Brain microvascular endothelial cell (primary cell): Measurements from ENCODE around the gene PKN1.

ENCODE experiments used
- DNase-seq: peaks from one replicate; pipeline ENCODE4 v3.0.0-alpha.2; 2020
- H3K27ac ChIP-seq: fragments of 250-450 bp; sonication (Bioruptor Pico); 2 replicates; pipeline ENCODE4 v1.5.1; 2020; ENCODE audit warnings: mild to moderate bottlenecking, moderate library complexity
- H3K27me3 ChIP-seq: fragments of 250-450 bp; sonication (Bioruptor Pico); replicated peaks from 2 replicates; pipeline ENCODE4 v1.5.1; 2020; ENCODE audit warnings: mild to moderate bottlenecking
- H3K36me3 ChIP-seq: fragments of 250-450 bp; sonication (Bioruptor Pico); replicated peaks from 2 replicates; pipeline ENCODE4 v1.5.1; 2020; ENCODE audit warnings: mild to moderate bottlenecking
- H3K4me3 ChIP-seq: 2 replicates; pipeline ENCODE4 v1.5.1; 2011; ENCODE audit warnings: low read depth, mild to moderate bottlenecking, control low read depth, low read length, moderate library complexity
- in situ Hi-C: cut with HindIII; loops from 2 replicates; pipeline ENCODE4 v1.10.0; 2017; ENCODE audit warnings: low sequenced_read_pairs, low pct_ligation_motif_present
- TF ChIP-seq, protein P1 (sequence below): IDR thresholded peaks from 2 replicates; pipeline ENCODE4 v1.5.1; 2011; ENCODE audit warnings: low read depth, mild to moderate bottlenecking, moderate library complexity, low read length, control low read depth, inconsistent platforms; ENCODE audit errors: missing control alignments

PKN1 gene

DNA sequence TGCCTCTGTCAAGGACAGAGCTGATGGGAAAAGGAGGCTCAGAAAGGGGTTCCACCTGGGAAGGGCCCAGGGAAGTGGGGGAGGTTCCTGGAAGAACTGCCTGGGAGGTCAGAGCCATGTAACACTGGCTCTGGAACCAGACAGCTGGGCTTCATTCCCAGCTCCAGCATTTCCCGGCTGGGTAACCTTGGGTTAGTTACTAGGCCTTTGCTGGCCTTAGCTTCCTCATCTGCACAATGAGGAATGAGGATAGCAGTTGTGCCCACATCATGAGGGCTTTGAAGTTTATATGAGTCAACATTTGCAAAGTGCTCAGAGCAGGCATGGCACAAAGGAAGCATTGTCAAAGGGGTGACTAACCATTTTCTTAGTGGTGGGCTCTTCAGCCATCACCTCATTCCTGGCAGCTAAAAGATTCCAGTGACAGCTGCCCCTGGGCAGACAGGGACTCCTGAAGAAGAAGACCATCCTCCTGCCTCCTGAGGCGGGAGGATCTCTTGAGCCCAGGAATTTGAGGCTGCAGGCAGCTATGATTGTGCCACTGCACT is 86.8 kb downstream of the PKN1 start:
- no peak for DNase-seq
- in situ Hi-C loops: no loop called here

DNA sequence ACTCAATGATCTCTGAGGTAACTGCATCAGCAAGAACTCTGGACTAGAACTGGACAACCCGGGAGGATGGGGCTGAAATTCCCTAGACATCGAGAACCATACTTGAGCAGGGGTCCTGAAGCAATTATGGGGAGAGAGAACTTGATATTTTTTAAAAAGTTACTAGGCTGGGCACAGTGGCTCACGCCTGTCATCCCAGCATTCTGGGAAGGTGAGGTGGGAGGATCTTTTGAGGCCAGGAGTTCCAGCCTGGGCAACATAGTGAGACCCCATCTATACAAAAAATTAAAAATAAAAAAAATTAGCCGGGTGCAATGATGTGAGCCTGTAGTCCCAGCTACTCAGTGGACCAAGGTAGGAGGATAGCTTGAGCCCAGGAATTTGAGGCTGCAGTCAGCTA is 87.4 kb downstream of the PKN1 start:
- in situ Hi-C loops: no loop called here
- Histone ChIP-seq H3K27me3 (no peaks in the 10 kb centered on the region), H3K36me3 (peaks cover 14% of the 10 kb centered on the region), H3K27ac (no peak overlapping the region), H3K4me3 (no peak overlapping the region)
- DNase-seq: no peak
- TF ChIP-seq, protein P1, sequence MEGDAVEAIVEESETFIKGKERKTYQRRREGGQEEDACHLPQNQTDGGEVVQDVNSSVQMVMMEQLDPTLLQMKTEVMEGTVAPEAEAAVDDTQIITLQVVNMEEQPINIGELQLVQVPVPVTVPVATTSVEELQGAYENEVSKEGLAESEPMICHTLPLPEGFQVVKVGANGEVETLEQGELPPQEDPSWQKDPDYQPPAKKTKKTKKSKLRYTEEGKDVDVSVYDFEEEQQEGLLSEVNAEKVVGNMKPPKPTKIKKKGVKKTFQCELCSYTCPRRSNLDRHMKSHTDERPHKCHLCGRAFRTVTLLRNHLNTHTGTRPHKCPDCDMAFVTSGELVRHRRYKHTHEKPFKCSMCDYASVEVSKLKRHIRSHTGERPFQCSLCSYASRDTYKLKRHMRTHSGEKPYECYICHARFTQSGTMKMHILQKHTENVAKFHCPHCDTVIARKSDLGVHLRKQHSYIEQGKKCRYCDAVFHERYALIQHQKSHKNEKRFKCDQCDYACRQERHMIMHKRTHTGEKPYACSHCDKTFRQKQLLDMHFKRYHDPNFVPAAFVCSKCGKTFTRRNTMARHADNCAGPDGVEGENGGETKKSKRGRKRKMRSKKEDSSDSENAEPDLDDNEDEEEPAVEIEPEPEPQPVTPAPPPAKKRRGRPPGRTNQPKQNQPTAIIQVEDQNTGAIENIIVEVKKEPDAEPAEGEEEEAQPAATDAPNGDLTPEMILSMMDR: no peak

More for the DNA sequence above, 86.8 kb downstream of the PKN1 start:
- Histone ChIP-seq H3K27ac (no peak overlapping the region), H3K4me3 (no peak overlapping the region), H3K27me3 (no peaks in the 10 kb centered on the region), H3K36me3 (peaks cover 20% of the 10 kb centered on the region)
- TF ChIP-seq, protein P1: no peak
